Left renal pelvis (tissue), 4 donors: ENCODE data around the gene ERC2. TPM values are rescaled to one million over a fixed set of nuclear protein-coding genes. Genes with fewer than 3 reads are reported as not detected.
A peak's percentile ranks its signal among the peaks of the same experiment; 100 is the strongest.
"Not testable (repeated sequence)": the region's sequence is repeated elsewhere in the genome, so short reads cannot be mapped to it uniquely, and the experiment has no call there.

Experiments used
- DNase-seq, 4 donors: peaks; one replicate each; pipeline ENCODE4 v3.0.0-alpha.2; 2013; ENCODE audit warnings: low read depth in 4 of 4, low spot score in 3 of 4
- polyA plus RNA-seq, 4 donors: library from polyadenylated mRNA; unstranded; fragments of 120-200 nt; gene quantifications; one replicate each; pipeline ENCODE4 v1.2.1, GENCODE V29; 2013; ENCODE audit not compliant: insufficient read length in 4 of 4

The ERC2 gene
- polyA plus RNA-seq, 4 donors, result 1.2 to 5.3 (median 2.9) TPM

- DNase-seq, result peak in 3 of 4 donors; percentile 26 to 35 (median 32)
Observed at GRCh38 chr3:56042326-56042951, 425.8 kb downstream of the ERC2 start.

GRCh38 chr3:56025326-56025725 is 442.9 kb downstream of the ERC2 start:
- DNase-seq, result no peak

GRCh38 chr3:56023546-56023945 is 444.7 kb downstream of the ERC2 start:
- DNase-seq, result no peak

GRCh38 chr3:56022619-56023018 is 445.6 kb downstream of the ERC2 start:
- DNase-seq, result no peak

- no peak for DNase-seq
Observed at GRCh38 chr3:56019490-56020146, 448.6 kb downstream of the ERC2 start.

- DNase-seq, result not testable (repeated sequence)
Observed at GRCh38 chr3:56015374-56015773, 452.9 kb downstream of the ERC2 start.

GRCh38 chr3:56012721-56013120 is 455.5 kb downstream of the ERC2 start:
- DNase-seq, result peak in 1 of 4 donors; percentile 16

- no peak for DNase-seq
Observed at GRCh38 chr3:56005196-56005805, 463.0 kb downstream of the ERC2 start.

GRCh38 chr3:56003129-56003528 is 465.1 kb downstream of the ERC2 start:
- DNase-seq, result peak in 2 of 4 donors; percentile 14 to 44

- no peak for DNase-seq
Observed at GRCh38 chr3:56001991-56002390, 466.3 kb downstream of the ERC2 start.

- DNase-seq, result no peak
Observed at GRCh38 chr3:56001537-56001936, 466.7 kb downstream of the ERC2 start.

GRCh38 chr3:55989366-55989765 is 478.9 kb downstream of the ERC2 start:
- DNase-seq, result no peak

GRCh38 chr3:55988905-55989304 is 479.4 kb downstream of the ERC2 start:
- DNase-seq, result no peak

GRCh38 chr3:55984626-55985025 is 483.6 kb downstream of the ERC2 start:
- DNase-seq, result no peak

- DNase-seq, result no peak
Observed at GRCh38 chr3:55978953-55979352, 489.3 kb downstream of the ERC2 start.

GRCh38 chr3:55974421-55975165 is 493.7 kb downstream of the ERC2 start:
- no peak for DNase-seq

GRCh38 chr3:55969634-55970033 is 498.6 kb downstream of the ERC2 start:
- no peak for DNase-seq

GRCh38 chr3:55968331-55968730 is 499.9 kb downstream of the ERC2 start:
- no peak for DNase-seq

GRCh38 chr3:55966566-55966965 is 501.7 kb downstream of the ERC2 start:
- no peak for DNase-seq

- DNase-seq, result no peak
Observed at GRCh38 chr3:55965776-55966175, 502.5 kb downstream of the ERC2 start.

- DNase-seq, result no peak
Observed at GRCh38 chr3:55964491-55964985, 503.7 kb downstream of the ERC2 start.
